HEK293 (cell line): ENCODE measurements around the gene CDT1.

Experiments used
- CTCF ChIA-PET: fragments of 350-600 bp; formaldehyde crosslinking; extraction: SDS; loops from one replicate; lab custom pipeline; 2021; ENCODE audit warnings: antibody characterized with exemption; lab: Yijun Ruan, JAX
- POLR2A ChIA-PET: fragments of 300-600 bp; formaldehyde crosslinking; extraction: SDS; loops from one replicate; lab custom pipeline; 2020; ENCODE audit warnings: antibody characterized with exemption, inconsistent platforms; lab: Yijun Ruan, JAX
- H3K27ac ChIP-seq: fragments of 200-500 bp; sonication (Bioruptor generic); 2 replicates; pipeline ENCODE4 v1.5.1; 2014; ENCODE audit warnings: low read depth, low read length, control low read depth, inconsistent platforms; ENCODE audit errors: extremely low read depth
- H3K36me3 ChIP-seq, 2 experiments: fragments of 200-500 bp in 1 of 2; sonication (Bioruptor generic) in 1 of 2; 1 replicate in 1 of 2; 2 replicates in 1 of 2; pipeline ENCODE4 v1.5.1; 2014 to 2017; ENCODE audit warnings: inconsistent platforms in 2 of 2, low read length in 2 of 2; ENCODE audit not compliant: control insufficient read depth in 2 of 2, insufficient read depth in 1 of 2
- H3K4me1 ChIP-seq: fragments of 200-500 bp; sonication (Bioruptor generic); 2 replicates; pipeline ENCODE4 v1.5.1; 2014; ENCODE audit warnings: mild to moderate bottlenecking, low read length, inconsistent platforms; ENCODE audit not compliant: control insufficient read depth, insufficient read depth
- H3K4me3 ChIP-seq: 2 replicates; pipeline ENCODE4 v1.5.1; 2011; ENCODE audit warnings: low read depth, mild to moderate bottlenecking, control low read depth, low read length, moderate library complexity
- H3K9me3 ChIP-seq: fragments of 200-500 bp; sonication (Bioruptor generic); 2 replicates; pipeline ENCODE4 v1.5.1; 2014; ENCODE audit warnings: low read depth, low read length, inconsistent platforms; ENCODE audit not compliant: control insufficient read depth, insufficient read depth
- FEZF1 ChIP-seq: fragments of 450-650 bp; formaldehyde crosslinking; IDR thresholded peaks from 2 replicates; pipeline ENCODE4 v1.5.1; 2016; ENCODE audit warnings: missing biosample characterization, missing genetic modification characterization
- KLF1 ChIP-seq: fragments of 450-650 bp; formaldehyde crosslinking; IDR thresholded peaks from 2 replicates; pipeline ENCODE4 v1.5.1; 2016; ENCODE audit warnings: missing biosample characterization, missing genetic modification characterization
- KLF17 ChIP-seq: fragments of 450-650 bp; formaldehyde crosslinking; IDR thresholded peaks from 2 replicates; pipeline ENCODE4 v1.5.1; 2016; ENCODE audit warnings: missing biosample characterization, missing genetic modification characterization
- KLF9 ChIP-seq: fragments of 450-650 bp; formaldehyde crosslinking; IDR thresholded peaks from 2 replicates; pipeline ENCODE4 v1.5.1; 2016; ENCODE audit warnings: missing biosample characterization, missing genetic modification characterization, low read depth
- YY2 ChIP-seq: fragments of 450-650 bp; formaldehyde crosslinking; IDR thresholded peaks from 2 replicates; pipeline ENCODE4 v1.5.1; 2016; ENCODE audit warnings: missing biosample characterization, missing genetic modification characterization
- ZBTB21 ChIP-seq: fragments of 450-650 bp; formaldehyde crosslinking; IDR thresholded peaks from 2 replicates; pipeline ENCODE4 v1.5.1; 2017; ENCODE audit warnings: missing biosample characterization, missing genetic modification characterization
- ZBTB6 ChIP-seq: fragments of 450-650 bp; formaldehyde crosslinking; IDR thresholded peaks from 2 replicates; pipeline ENCODE4 v1.5.1; 2017; ENCODE audit warnings: missing biosample characterization, missing genetic modification characterization
- ZIC2 ChIP-seq: fragments of 450-650 bp; formaldehyde crosslinking; IDR thresholded peaks from 2 replicates; pipeline ENCODE4 v1.5.1; 2016; ENCODE audit warnings: missing biosample characterization, missing genetic modification characterization
- ZNF174 ChIP-seq: fragments of 450-650 bp; formaldehyde crosslinking; IDR thresholded peaks from 2 replicates; pipeline ENCODE4 v1.5.0; 2017; ENCODE audit warnings: missing biosample characterization, mild to moderate bottlenecking, missing genetic modification characterization
- ZNF335 ChIP-seq: fragments of 450-650 bp; formaldehyde crosslinking; conservative IDR thresholded peaks from 2 replicates; pipeline ENCODE4 v1.5.1; 2016; ENCODE audit warnings: missing biosample characterization, missing genetic modification characterization
- ZNF37A ChIP-seq: fragments of 450-650 bp; IDR thresholded peaks from 2 replicates; pipeline ENCODE4 v1.5.1; 2018; ENCODE audit warnings: missing biosample characterization, missing genetic modification characterization
- ZNF391 ChIP-seq: fragments of 450-650 bp; formaldehyde crosslinking; IDR thresholded peaks from 2 replicates; pipeline ENCODE4 v1.5.1; 2016; ENCODE audit warnings: low read depth, missing biosample characterization, missing genetic modification characterization, borderline replicate concordance
- ZNF398 ChIP-seq: fragments of 450-650 bp; formaldehyde crosslinking; IDR thresholded peaks from 2 replicates; pipeline ENCODE4 v1.5.1; 2017; ENCODE audit warnings: missing biosample characterization, missing genetic modification characterization
- ZNF423 ChIP-seq: fragments of 450-650 bp; formaldehyde crosslinking; IDR thresholded peaks from 2 replicates; pipeline ENCODE4 v1.5.1; 2016; ENCODE audit warnings: missing biosample characterization, missing genetic modification characterization
- ZNF645 ChIP-seq: fragments of 450-650 bp; formaldehyde crosslinking; IDR thresholded peaks from 2 replicates; pipeline ENCODE4; 2016; ENCODE audit warnings: missing biosample characterization, missing genetic modification characterization
- ZNF747 ChIP-seq: fragments of 450-650 bp; formaldehyde crosslinking; IDR thresholded peaks from 2 replicates; pipeline ENCODE4 v1.5.1; 2016; ENCODE audit warnings: missing biosample characterization, missing genetic modification characterization
- ZNF777 ChIP-seq: fragments of 450-650 bp; formaldehyde crosslinking; IDR thresholded peaks from 2 replicates; pipeline ENCODE4 v1.5.1; 2017; ENCODE audit warnings: missing biosample characterization, missing genetic modification characterization, borderline replicate concordance
- ZXDB ChIP-seq: fragments of 450-650 bp; formaldehyde crosslinking; IDR thresholded peaks from 2 replicates; pipeline ENCODE4 v1.5.1; 2016; ENCODE audit warnings: missing biosample characterization, missing genetic modification characterization

Gene CDT1

GRCh38 chr16:88819126-88819525 is 15.5 kb downstream of the CDT1 start:
- no peak overlapping the region for H3K4me3 ChIP-seq
- POLR2A ChIA-PET = no interaction called here
- no peaks in the 10 kb centered on the region for H3K4me1 ChIP-seq
- CTCF ChIA-PET = interaction anchor here (0.6 to 1.4 kb wide), 4 partner anchors 8 to 419 kb away, joined by 3 to 4 read pairs (median 3); no protein-coding TSS in a partner anchor
- TF ChIP-seq ZNF37A (tag by site-specific recombination) = no peak
- TF ChIP-seq ZNF335 (tag by site-specific recombination) = peak; percentile 94
- H3K36me3 ChIP-seq = peaks cover 0 to 5% of the 10 kb centered on the region in 2 experiments; a peak in 1 of 3 replicates
- no peak overlapping the region for H3K27ac ChIP-seq
- H3K9me3 ChIP-seq = no peaks in the 10 kb centered on the region

GRCh38 chr16:88820385-88821025 is 16.9 kb downstream of the CDT1 start:
- Histone ChIP-seq H3K27ac (no peak overlapping the region), H3K4me1 (no peaks in the 10 kb centered on the region), H3K36me3 (peaks cover 0 to 8% of the 10 kb centered on the region in 2 experiments; a peak in 1 of 3 replicates), H3K4me3 (no peak overlapping the region)
- CTCF ChIA-PET = interaction anchor here (0.6 to 1.6 kb wide), 3 partner anchors 37 to 353 kb away, joined by 3 to 4 read pairs (median 4); partner anchors contain the start of genes GALNS and TRAPPC2L
- POLR2A ChIA-PET = no interaction called here
- TF ChIP-seq KLF1 (peak; percentile 69), KLF9 (0 out of 2 replicates have a peak, but pooled peaks have one; percentile 19), ZIC2 (tag by site-specific recombination) (0 out of 2 replicates have a peak, but pooled peaks have one; percentile 9), ZNF645 (tag by site-specific recombination) (no peak)
- TF ChIP-seq, all 188 proteins: peak for 3
- no peaks in the 10 kb centered on the region for H3K9me3 ChIP-seq

GRCh38 chr16:88821168-88821850 is 17.7 kb downstream of the CDT1 start:
- Histone ChIP-seq H3K36me3 (peaks cover 0 to 8% of the 10 kb centered on the region in 2 experiments; a peak in 1 of 3 replicates), H3K9me3 (no peaks in the 10 kb centered on the region), H3K27ac (no peak overlapping the region), H3K4me1 (no peaks in the 10 kb centered on the region), H3K4me3 (no peak overlapping the region)
- POLR2A ChIA-PET = no interaction called here
- TF ChIP-seq ZNF391 (tag by site-specific recombination) (no peak), ZNF174 (tag by site-specific recombination) (no peak), ZNF423 (tag by site-specific recombination) (no peak), ZXDB (no peak), KLF17 (no peak), ZNF747 (tag by site-specific recombination) (no peak)
- TF ChIP-seq, all 188 proteins: peak for 0
- CTCF ChIA-PET = interaction anchor here (1.6 kb wide), 1 partner anchor 36 kb away, joined by 4 read pairs; the partner anchor contains the start of genes GALNS and TRAPPC2L

GRCh38 chr16:88822281-88823040 is 18.9 kb downstream of the CDT1 start:
- no peaks in the 10 kb centered on the region for H3K4me1 ChIP-seq
- CTCF ChIA-PET = interaction anchor here (0.7 kb wide), 1 partner anchor 458 kb away, joined by 5 read pairs; no protein-coding TSS in a partner anchor
- TF ChIP-seq ZBTB6 (tag by site-specific recombination) (no peak), YY2 (tag by site-specific recombination) (no peak), ZNF645 (tag by site-specific recombination) (no peak), ZNF398 (tag by site-specific recombination) (no peak), ZNF777 (tag by site-specific recombination) (no peak), ZBTB21 (tag by site-specific recombination) (no peak), FEZF1 (tag by site-specific recombination) (no peak)

More at GRCh38 chr16:88822281-88823040, 18.9 kb downstream of the CDT1 start:
- H3K9me3 ChIP-seq = no peaks in the 10 kb centered on the region
- POLR2A ChIA-PET = no interaction called here
- H3K36me3 ChIP-seq = peaks cover 0 to 8% of the 10 kb centered on the region in 2 experiments; a peak in 1 of 3 replicates
- no peak overlapping the region for H3K27ac ChIP-seq
- H3K4me3 ChIP-seq = no peak overlapping the region
